22Rv1 (cell line): ENCODE data around the gene TOMM20L.
A peak's percentile ranks its signal among the peaks of the same experiment; 100 is the strongest.
"Not testable (repeated sequence)": the region's sequence is repeated elsewhere in the genome, so short reads cannot be mapped to it uniquely, and the experiment has no call there.

Source experiments
- H3K27ac ChIP-seq: fragments of 450-650 bp; 2 replicates; pipeline ENCODE4 v1.5.1; 2017
- ZFX ChIP-seq: fragments of 450-650 bp; IDR thresholded peaks from 2 replicates; pipeline ENCODE4 v1.6.1; 2017; ENCODE audit warnings: antibody characterized with exemption, borderline replicate concordance
- TF ChIP-seq, protein P1 (sequence below): fragments of 450-650 bp; IDR thresholded peaks from 2 replicates; pipeline ENCODE4 v1.5.1; 2017; ENCODE audit warnings: mild to moderate bottlenecking

The TOMM20L gene

DNA sequence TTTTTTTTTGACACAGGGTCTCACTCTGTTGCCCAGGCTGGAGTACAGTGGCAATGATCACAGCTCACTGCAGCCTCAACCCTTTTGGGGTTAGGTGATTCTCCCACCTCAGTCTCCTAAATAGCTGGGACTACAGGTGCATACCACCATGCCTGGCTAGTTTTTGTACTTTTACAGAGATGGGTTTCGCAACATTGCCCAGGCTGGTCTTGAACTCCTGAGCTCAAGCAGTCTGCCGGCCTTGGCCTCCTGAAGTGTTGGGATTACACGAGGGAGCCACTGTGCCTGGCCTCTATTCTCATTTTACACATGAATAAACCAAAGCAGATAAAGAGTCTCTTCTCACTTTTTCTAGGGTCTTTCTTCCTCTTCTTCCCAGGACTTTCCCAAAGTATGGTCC lies 3.2 kb downstream of the TOMM20L start:
- TF ChIP-seq ZFX, result no peak
- TF ChIP-seq, protein P1, sequence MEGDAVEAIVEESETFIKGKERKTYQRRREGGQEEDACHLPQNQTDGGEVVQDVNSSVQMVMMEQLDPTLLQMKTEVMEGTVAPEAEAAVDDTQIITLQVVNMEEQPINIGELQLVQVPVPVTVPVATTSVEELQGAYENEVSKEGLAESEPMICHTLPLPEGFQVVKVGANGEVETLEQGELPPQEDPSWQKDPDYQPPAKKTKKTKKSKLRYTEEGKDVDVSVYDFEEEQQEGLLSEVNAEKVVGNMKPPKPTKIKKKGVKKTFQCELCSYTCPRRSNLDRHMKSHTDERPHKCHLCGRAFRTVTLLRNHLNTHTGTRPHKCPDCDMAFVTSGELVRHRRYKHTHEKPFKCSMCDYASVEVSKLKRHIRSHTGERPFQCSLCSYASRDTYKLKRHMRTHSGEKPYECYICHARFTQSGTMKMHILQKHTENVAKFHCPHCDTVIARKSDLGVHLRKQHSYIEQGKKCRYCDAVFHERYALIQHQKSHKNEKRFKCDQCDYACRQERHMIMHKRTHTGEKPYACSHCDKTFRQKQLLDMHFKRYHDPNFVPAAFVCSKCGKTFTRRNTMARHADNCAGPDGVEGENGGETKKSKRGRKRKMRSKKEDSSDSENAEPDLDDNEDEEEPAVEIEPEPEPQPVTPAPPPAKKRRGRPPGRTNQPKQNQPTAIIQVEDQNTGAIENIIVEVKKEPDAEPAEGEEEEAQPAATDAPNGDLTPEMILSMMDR, result no peak
- H3K27ac ChIP-seq, result no peak overlapping the region

DNA sequence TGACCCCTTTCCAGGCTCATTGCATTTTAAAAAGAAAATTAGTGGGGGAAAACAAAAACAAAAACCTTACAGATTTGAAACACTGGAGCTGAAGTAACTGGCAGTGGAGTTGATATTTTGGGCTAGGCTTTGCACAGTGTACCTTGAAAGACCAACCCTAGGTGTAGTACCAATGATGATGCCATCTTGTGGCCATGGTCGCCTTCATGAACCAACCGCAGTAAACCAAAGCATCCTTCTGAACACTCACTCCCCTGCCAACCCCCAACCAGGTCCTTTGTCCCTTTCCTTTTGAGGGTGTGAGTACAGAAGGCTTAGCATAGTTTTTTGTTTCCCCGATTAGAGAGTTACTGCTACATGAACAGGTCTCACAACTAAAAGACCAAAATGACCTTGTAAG lies 5.9 kb downstream of the TOMM20L start:
- no peak overlapping the region for H3K27ac ChIP-seq
- TF ChIP-seq, protein P1, result peak; percentile 30
- TF ChIP-seq ZFX, result no peak

DNA sequence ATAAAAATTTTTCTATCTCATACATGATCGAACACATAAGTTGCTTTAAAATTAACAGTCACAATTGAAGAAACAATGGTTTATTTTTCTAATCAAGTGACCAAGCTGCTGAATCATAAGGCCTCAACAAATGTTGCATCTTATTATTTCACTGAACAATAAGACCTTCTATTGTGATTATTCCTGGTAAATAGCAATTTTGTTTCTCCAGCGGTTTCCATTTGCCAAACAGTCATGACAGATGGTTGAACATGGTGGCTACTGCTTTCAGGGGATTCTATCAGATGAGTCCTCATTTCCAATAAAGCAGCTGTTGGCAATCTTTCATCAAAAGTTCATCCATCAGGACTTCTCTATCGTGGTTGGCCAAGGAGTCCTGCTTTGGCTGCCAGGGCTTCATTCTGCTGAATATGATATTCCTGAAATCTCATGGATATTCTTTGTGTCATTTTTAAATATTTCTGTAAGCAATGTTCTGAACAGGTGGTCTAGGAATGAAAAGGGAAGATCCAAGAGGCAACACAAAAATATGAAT lies 13.0 kb downstream of the TOMM20L start:
- TF ChIP-seq, protein P1, result no peak
- TF ChIP-seq ZFX, result no peak
- no peak overlapping the region for H3K27ac ChIP-seq

DNA sequence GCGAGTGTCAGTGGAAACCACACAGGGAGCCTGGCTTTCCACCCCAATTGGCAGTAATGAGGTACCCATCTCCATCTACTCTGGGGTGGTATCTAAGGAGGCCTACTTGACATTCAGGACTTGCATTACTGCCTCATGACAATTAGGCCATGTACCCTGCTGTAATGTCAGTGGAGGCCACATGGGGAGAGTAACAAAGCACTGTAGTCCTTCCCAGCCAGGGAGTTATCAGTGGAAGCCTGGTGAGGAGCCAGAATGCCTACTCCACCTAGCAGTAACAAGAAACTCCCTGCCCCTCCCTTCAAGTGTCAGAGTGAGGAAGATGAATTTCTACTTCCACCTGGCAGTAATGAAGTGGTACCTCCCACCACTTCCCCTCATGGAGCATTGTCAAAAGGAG lies 19.1 kb downstream of the TOMM20L start:
- no peak for TF ChIP-seq ZFX
- H3K27ac ChIP-seq, result no peak overlapping the region

DNA sequence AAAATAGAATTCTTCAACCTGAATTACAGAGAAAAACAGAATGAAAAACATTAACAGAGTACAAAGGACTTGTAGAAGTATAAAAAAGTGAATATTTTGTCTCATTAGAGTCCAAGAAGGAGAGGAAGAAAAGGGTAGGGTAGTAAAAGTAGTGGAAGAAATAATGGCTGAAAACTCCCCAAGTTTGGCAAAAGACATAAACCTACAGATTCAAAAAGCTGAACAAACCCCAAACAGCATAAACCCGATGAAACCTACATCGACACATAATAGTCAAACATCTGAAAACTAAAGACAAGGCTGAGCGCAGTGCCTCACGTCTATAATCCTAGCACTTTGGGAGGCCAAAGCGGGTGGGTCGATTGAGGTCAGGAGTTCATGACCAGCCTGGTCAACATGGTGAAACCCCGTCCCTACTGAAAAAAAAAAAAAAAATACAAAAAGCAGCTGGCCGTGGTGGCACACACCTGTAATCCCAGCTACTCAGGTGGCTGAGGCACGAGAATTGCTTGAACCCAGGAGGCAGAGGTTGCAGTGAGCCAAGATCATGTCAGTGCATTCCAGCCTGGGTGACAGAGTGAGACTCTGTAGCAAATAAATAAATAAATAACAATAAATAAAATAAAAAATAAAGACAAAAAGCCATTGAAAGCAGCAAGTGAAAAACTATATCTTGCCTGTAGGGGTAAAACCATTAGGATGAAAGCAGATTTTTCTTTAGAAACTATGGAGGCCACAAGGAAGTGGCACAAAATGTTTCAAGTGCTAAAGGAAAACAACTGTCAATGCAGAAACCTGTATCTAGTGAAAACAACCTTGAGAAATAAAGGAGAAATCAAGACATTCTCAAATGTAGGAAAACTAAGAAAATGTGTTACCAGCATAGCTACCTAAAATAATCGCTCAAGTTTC lies 20.2 kb downstream of the TOMM20L start:
- H3K27ac ChIP-seq, result no peak overlapping the region
- TF ChIP-seq, protein P1, result no peak
- TF ChIP-seq ZFX, result no peak

DNA sequence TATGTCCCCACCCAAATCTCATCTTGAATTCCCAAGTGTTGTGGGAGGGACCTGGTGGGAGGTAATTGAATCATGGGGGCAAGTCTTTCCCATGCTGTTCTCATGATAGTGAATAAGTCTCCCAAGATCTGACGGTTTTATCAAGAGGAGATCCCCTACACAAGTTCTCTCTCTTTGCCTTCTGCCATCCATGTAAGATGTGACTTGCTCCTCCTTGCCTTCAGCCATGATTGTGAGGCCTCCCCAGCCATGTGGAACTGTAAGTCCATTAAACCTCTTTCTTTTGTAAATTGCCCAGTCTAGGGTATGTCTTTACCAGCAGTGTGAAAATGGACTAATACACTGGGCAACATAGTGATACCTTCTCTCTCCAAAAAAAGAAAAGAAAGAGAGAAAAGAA lies 21.2 kb downstream of the TOMM20L start:
- not testable (repeated sequence) for H3K27ac ChIP-seq

DNA sequence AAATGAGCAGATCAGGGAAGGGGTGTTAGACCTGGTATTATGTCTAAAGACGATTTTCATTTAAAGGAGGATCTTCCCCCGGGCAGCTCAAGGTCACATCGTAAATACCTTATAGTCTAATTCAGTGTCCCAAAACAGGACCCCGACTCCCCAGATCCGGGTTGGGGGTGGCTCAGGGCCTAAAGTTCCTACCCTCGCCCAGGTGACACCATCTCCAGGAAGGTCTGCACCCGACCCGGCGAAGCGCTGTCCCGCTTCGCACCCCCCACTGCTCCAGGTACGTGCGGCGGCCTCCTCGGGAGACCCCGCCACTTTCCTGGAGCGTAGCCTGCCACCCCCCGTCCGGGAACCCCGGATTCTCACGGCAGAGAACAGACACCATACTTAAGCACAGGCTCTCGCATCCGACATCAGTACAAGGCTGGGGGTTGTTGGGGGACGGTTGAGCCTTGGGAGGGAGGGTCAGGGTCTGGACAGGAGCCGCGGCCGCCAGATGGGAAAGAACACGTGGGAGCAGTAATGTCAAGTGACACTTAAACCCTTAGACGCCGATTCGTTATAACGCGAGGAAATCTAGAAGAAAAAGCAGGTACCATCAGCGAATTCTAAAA lies 31.0 kb downstream of the TOMM20L start:
- TF ChIP-seq, protein P1, result no peak
- TF ChIP-seq ZFX, result no peak
- H3K27ac ChIP-seq, result peak overlapping the region; percentile 91
